NCI-H446 (cell line): Measurements from ENCODE around the gene CNNM3.
A peak's percentile ranks its signal among the peaks of the same experiment; 100 is the strongest.

Experiments
- DNase-seq, 2 experiments: peaks; one replicate each; lab custom pipeline; 2025; lab: John Stamatoyannopoulos, UW

The CNNM3 gene

DNA sequence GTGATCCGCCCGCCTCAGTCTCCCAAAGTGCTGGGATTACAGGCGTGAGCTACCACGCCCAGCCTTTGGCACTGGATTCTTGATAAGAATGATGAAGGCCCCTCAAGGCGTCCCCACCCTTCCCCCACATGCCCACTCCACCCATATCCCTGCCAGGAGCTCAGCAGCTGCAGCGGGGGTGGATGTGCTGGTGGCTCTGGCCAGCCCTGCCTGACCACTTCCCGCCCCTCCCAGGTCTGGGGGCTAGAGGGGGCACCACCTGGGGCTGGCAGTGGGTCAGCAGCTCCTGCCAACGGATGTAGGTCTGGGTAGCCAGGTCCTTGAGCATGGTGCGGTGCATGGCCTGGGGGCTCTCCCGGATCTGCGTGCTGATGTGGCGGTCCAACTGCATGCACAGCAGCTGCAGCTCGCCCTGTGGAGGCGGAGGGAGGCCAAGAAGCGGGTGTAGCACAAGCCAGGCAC is 61.6 kb downstream of the CNNM3 start:
- no peak for DNase-seq

DNA sequence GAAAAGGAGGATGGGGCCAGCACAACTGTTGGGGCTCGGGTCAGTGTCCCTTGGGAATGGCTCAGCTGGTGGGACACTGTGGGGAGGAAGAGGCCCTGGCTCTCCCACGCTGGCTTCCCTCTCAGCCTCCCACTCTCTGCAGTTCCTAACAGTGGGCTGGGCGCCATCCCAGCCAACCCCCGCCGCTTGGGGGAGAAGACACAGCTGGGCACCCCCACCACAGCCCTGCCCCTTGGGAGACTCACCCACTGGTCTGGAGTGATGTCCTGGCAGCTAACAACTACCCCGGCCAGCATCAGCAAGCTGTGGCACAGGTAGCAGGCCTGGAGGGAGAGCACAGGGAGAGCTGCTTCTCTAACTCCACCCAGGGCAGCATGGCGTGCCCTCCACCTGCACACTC is 62.1 kb downstream of the CNNM3 start:
- DNase-seq = no peak

DNA sequence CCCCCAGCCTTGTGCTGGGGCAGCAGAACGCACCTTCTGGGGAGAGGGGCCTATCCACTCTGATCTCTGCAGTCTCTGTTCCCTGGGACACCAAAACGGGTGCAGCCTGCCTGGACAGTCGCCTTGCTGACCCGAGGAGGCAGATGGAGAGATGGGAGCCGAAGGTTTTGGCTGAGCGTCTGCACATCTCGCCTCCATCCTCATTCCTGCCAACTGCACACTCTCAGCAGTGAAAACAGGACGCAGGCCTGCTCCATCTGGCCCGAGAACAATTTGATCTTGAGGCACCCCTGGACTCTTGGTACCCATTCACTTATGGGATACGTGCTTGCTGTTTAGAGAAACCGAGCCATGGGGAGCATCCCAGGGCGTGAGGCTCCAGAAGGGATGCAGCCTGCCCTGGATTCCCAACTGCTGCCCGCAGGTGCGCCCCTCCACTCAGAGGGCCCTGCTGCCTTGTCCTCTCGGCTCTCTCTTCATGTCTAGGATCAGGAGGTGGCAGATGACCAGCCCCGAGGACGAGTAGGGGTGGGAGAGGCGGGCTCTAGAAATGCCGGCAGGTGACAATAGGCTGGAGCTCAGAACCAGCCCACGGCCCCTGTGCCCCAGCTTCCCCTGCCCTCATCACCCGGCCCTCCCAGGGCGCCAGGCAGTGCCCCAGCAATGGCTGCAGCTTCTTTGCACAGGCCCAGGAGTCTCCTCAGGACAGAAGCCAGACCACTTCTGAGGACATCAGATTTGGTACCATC is 62.9 kb downstream of the CNNM3 start:
- DNase-seq = peak in 1 of 2 experiments; percentile 13

DNA sequence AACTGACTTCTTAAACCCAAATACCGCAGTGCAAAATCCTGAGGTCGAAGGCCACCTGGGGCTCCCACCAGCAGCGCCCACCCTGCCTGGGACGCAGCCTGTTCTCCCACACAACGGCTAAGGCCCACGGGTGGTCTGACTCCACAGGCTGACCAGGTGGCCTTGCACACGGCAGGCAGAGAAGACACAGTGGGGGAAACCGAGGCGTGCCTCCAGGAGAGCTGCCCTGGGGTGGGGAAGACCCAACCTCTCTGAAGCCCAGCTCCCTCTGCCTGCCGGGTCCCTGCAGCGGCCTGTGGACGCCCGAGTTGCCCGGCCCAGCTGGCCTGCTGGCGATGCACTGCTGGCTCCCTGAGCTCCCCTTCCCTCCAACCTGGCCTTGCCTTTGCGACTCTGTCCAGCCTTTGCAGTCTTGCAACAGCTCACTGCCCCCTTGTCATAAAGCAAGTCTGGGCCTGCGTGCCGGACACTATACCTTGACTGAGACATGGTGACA is 63.5 kb downstream of the CNNM3 start:
- no peak for DNase-seq

DNA sequence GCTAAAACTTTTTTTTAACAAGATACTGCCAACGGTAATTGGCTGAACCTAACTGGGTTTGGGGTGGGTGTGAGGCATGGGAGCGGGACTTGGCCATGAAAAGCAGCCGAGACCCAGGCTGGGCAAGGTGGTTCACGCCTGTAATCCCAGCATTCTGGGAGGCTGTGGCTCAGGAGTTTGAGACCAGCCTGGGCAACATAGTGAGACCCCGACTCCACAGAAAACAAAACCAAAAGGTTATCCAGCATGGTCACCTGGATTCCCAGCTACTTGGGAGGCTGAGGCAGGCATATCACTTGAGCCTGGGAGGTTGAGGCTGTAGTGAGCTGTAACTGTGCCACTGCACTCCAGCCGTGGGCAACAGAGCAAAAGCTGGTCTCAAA is 64.8 kb downstream of the CNNM3 start:
- no peak for DNase-seq

DNA sequence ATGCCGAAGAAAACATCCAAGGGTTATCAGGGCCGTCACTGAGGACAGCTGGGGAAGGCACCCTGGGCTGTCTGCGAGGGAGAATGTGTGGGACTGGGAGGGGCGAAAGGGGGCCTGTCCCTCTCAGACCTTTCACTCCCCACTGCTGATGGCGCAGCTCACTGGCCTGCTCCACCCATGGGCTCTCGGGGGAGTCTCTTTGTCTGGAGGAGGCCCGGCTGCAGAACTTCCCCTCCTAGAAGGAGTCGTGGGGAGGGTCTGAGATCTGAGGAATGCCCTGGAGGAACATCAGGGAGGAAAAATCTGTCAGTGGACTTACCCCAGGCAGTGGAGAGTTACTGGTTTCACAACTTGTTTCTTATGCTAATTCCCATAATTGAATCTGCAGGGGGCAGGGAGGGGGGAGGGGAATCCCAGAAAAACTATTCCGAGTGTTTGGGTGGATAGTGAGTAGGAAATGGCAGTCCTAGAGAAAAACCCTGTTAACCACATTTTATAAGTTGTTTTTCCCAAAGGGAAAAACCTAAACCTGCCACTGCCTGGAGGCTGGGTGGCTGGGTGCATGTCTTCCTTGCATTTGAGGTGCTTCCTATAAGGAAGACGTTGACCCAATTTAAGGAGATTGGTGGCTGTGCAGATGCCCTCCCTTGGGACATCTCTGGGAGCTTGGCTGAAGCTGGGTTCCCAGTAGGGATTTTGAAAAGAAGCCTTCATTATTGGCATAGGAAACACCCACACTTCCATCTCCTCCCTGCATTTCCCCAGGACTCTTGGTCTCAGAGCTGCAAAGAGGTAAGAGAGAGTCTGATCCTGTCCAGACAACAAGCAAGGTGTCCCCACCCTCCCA is 65.5 kb downstream of the CNNM3 start:
- DNase-seq = no peak

DNA sequence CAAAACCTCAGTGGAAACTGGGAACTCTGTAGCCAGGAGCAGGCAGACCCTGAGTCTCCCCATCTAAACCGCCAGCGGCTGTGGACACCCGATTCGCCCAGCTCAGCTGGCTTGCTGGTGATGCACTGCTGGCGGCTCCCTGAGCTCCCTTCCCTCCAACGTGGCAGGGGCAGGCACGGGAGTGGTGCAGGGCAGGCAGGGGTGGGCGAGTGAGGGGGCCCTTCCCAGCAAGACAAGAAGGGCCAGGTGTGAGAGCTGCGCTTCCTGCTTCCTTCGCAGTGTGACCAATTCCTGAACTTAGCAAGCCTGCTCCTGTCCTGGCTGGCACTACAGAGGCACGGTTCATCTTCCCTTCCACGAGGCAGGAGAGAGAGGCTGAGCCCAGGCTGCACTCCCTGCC is 66.2 kb downstream of the CNNM3 start:
- no peak for DNase-seq

DNA sequence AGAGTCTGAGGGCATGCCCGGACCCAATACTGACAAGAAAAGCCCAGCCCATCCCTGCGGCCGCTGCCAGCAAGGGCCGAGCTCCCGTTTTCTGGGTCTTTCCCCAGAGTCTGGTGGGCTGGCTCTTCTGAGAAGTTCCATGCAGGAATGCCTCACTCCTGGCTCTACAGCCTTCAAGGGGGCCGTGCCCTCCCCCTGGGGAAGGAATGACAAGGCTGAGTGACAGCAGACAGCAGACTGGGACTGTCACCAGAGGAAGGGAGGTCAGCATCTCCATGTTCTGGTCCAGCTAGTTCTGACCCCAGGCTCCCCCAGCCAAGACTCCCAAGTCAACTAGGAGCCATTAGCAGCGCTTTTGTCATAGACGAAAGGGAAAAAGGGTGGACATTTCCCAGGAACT is 66.8 kb downstream of the CNNM3 start:
- DNase-seq = no peak

DNA sequence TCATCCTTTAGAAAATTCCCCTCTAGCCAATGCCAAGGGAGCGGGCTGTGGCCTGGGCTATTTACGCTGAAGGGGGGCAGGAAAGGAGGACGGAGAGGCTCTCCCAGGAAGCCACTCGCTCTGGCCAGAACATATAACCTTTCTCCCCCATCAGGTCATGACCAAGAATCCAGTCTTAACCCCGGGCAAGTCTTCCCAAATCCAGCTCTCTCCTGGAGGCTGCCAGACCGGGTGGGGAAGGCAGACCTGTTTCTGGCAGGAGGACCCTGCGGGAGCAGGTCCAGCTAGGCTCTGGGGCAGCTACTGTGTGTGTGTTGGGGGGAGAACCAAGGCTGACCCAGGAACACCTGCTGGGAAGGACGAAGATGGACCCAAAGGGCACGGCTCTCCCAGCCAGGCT is 67.2 kb downstream of the CNNM3 start:
- no peak for DNase-seq
